Measurements from ENCODE around the gene AGPAT4.

- no peak for TF ChIP-seq EZH2 (IDR thresholded peaks at IDR 0.05; ENCODE audit: low read depth)
- no peak for TF ChIP-seq CTCF (conservative IDR thresholded peaks at IDR 0.05)
Observed at GRCh38 chr6:161152907-161153662, 120.8 kb downstream of the AGPAT4 start.
